AG04449 (cell line): ENCODE results near the gene PDCD2L.
"Not testable (repeated sequence)": the region's sequence is repeated elsewhere in the genome, so short reads cannot be mapped to it uniquely, and the experiment has no call there.

Experiments used
- CTCF ChIA-PET: fragments of 350-600 bp; formaldehyde crosslinking; extraction: SDS; loops from one replicate; lab custom pipeline; 2021; ENCODE audit warnings: antibody characterized with exemption; lab: Yijun Ruan, JAX
- POLR2A ChIA-PET: fragments of 400-600, 350-600 bp; formaldehyde crosslinking; extraction: SDS; loops from one replicate; lab custom pipeline; 2020; ENCODE audit warnings: antibody characterized with exemption, inconsistent platforms; lab: Yijun Ruan, JAX
- DNase-seq: peaks from one replicate; pipeline ENCODE4 v3.0.0-alpha.2; 2010; ENCODE audit warnings: low read depth, low spot score
- H3K4me3 ChIP-seq: 2 replicates; pipeline ENCODE4 v1.5.1; 2011; ENCODE audit warnings: low read depth, mild to moderate bottlenecking, control low read depth, low read length
- CTCF ChIP-seq: IDR thresholded peaks from one replicate; pipeline ENCODE4 v1.5.1; 2011; ENCODE audit warnings: mild to moderate bottlenecking, moderate library complexity, low read length, control low read depth, inconsistent platforms; ENCODE audit not compliant: insufficient read depth; ENCODE audit errors: missing control alignments

The PDCD2L gene

GRCh38 chr19:34365463-34366401 is 38.5 kb upstream of the PDCD2L start:
- ChIA-PET CTCF (interaction anchor here (0.7 to 1.3 kb wide), 2 partner anchors 11 to 16 kb away, joined by 3 read pairs; no protein-coding TSS in a partner anchor), POLR2A (interaction anchor here (0.7 kb wide), 2 partner anchors 95 to 1191 kb away, joined by 3 read pairs; no protein-coding TSS in a partner anchor)
- no peak for DNase-seq
- no peak for TF ChIP-seq CTCF
- H3K4me3 ChIP-seq = peak overlapping the region; percentile 81

- peak; percentile 61 for DNase-seq
- POLR2A ChIA-PET = no interaction called here
- peak overlapping the region; percentile 81 for H3K4me3 ChIP-seq
- no peak for TF ChIP-seq CTCF
- CTCF ChIA-PET = interaction anchor here (1.2 kb wide), 1 partner anchor 7 kb away, joined by 4 read pairs; no protein-coding TSS in a partner anchor
These were observed 37.2 kb upstream of the PDCD2L start for GRCh38 chr19:34366738-34367623.

DNA sequence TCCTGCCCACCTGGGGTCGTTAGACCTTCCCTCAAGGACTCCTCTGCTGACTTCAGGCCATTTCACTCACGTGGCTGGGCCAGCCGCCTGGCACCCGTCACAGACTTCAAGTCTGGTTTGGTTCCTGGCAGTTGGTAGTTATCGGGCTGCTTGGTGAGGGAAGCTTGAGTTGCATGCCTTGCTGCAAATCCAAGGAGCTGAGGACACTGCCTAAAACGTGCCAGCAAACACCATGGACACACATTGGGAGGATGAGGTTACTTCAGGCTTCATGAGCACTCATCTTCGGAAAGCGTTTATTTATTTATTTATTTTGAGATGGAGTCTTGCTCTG is 36.6 kb upstream of the PDCD2L start:
- CTCF ChIA-PET = interaction anchor here (1.0 to 1.2 kb wide), 2 partner anchors 8 to 222 kb away, joined by 3 to 4 read pairs; no protein-coding TSS in a partner anchor
- TF ChIP-seq CTCF = no peak
- H3K4me3 ChIP-seq = no peak overlapping the region
- POLR2A ChIA-PET = no interaction called here
- no peak for DNase-seq

DNA sequence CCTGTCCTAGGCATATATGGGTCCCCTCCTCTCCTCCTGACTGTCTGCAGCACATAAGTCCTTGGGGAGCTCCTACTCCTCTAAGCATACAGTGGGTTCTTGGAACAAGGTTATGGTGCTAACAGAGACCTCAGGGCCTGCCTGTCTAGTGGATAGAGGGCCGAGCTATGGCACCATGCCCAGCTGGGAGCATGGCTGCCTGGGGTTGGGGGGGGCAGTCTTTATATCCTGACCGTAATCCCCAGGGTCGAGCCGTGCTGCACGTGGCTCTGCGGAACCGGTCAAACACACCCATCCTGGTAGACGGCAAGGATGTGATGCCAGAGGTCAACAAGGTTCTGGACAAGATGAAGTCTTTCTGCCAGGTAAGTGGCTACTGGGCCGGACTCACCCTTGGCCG is 35.9 kb upstream of the PDCD2L start:
- POLR2A ChIA-PET = interaction anchor here (0.7 kb wide), 1 partner anchor 9 kb away, joined by 3 read pairs; no protein-coding TSS in a partner anchor
- DNase-seq = no peak
- no peak overlapping the region for H3K4me3 ChIP-seq
- CTCF ChIA-PET = interaction anchor here (1.0 to 1.2 kb wide), 3 partner anchors 9 to 223 kb away, joined by 3 to 4 read pairs (median 4); no protein-coding TSS in a partner anchor
- TF ChIP-seq CTCF = no peak

DNA sequence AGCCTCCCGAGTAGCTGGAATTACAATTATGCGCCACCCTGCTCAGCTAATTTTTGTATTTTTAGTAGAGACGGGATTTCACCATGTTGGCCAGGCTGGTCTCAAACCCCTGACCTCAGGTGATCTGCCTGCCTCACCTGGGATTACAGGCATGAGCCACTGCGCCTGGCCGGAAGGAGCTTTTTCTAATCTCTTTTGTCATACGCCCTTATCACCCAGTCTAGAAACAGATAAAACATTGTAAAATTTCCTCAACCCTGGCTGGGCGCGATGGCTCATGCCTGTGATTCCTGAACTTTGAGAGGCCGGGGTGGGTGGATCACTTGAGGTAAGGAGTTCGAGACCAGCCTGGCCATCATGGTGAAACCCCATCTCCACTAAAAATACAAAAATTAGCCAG is 35.0 kb upstream of the PDCD2L start:
- H3K4me3 ChIP-seq, POLR2A ChIA-PET, DNase-seq: not testable (repeated sequence)
- CTCF ChIA-PET = interaction anchor here (1.2 kb wide), 2 partner anchors 14 to 16 kb away, joined by 4 read pairs; no protein-coding TSS in a partner anchor

- DNase-seq = no peak
- no peak overlapping the region for H3K4me3 ChIP-seq
- no peak for TF ChIP-seq CTCF
- CTCF ChIA-PET = interaction anchor here (1.5 kb wide), 1 partner anchor 23 kb away, joined by 5 read pairs; no protein-coding TSS in a partner anchor
- POLR2A ChIA-PET = no interaction called here
These were observed 34.1 kb upstream of the PDCD2L start for GRCh38 chr19:34370117-34370516.
